Stimulated activated CD8-positive, alpha-beta memory T cell treated with anti-CD3 and anti-CD28 coated beads, Interleukin-7, amount 100 ng/mL, for 24 hours (primary cell): ENCODE results near the gene KIF5A.
"Not testable (repeated sequence)": the region's sequence is repeated elsewhere in the genome, so short reads cannot be mapped to it uniquely, and the experiment has no call there.

Source experiments
- DNase-seq: peaks from one replicate; pipeline ENCODE4 v3.0.0-alpha.2; 2020; ENCODE audit warnings: low read depth

Gene KIF5A

DNA sequence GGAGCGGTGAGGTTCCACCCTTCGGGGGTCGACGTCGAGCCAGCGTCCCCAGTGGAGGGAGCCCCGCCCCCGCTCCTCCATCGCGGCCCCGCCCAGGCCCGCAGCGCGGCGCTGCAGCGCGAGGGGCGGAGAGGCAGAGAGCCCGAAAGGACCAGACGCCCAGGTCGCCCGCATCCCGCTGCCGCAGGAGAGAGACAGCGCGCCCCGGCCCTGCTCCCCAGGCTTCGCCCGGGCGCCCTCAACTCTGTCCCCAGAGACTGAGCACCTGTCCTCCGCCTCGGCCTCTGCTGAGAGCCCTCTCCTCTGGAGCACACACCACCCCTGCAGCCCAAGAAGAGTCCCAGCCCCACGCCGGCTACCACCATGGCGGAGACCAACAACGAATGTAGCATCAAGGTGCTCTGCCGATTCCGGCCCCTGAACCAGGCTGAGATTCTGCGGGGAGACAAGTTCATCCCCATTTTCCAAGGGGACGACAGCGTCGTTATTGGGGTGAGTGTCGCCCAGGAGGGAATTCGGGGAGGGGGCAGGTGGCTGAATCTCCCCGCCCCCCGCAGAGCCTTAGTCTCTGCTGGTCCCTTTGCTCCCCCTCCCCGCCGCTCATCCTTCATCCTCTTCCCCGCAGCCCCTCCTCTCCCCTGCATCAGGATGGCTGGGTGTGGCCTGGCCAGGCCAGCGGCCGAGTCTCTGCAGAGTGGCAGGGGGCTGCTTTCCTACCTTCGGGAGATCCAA is at the start of gene KIF5A:
TSS of gene KIF5A (plus strand) at position 136 of the 732 bp plus-strand sequence. CDS start at position 364, 228 bp downstream.
- DNase-seq: peak; percentile 27

DNA sequence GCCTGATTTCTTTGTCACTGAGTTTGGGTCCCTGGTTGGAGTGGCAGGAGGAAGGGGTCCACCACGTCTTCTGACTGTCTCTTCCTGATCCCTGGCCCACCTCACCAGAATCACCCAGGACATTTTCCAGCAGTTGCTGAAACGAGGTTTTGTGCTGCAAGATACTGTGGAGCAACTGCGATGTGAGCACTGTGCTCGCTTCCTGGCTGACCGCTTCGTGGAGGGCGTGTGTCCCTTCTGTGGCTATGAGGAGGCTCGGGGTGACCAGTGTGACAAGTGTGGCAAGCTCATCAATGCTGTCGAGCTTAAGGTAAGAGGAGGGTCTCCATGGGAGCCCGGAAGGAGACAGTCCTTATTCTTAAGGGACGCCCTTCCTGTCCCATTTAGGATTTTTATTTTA is 49.6 kb upstream of the KIF5A start:
- DNase-seq: no peak

DNA sequence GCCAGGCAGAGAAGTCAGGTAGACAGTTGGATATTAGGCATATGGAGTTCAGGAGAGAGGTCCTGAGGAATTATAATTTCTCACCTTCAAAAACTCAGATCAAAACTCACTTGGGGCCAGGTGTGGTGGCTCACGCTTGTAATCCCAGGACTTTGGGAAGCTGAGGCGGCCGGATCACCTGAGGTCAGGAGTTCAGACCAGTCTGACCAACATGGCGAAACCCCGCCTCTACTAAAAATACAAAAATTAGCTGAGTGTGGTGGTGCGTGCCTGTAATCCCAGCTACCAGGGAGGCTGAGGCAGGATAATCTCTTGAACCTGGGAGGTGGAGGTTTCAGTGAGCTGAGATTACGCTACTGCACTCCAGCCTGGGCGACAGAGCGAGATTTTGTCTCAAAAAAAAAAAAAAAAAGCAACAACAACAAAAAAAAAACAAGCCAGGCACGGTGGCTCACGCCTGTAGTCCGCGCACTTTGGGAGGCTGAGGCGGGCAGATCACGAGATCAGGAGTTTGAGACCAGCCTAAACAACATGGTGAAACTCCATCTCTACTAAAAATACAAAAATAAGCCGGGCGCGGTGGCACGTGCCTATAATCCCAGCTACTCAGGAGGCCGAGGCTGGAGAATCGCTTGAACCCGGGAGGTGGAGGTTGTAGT is 47.4 kb upstream of the KIF5A start:
- not testable (repeated sequence) for DNase-seq

DNA sequence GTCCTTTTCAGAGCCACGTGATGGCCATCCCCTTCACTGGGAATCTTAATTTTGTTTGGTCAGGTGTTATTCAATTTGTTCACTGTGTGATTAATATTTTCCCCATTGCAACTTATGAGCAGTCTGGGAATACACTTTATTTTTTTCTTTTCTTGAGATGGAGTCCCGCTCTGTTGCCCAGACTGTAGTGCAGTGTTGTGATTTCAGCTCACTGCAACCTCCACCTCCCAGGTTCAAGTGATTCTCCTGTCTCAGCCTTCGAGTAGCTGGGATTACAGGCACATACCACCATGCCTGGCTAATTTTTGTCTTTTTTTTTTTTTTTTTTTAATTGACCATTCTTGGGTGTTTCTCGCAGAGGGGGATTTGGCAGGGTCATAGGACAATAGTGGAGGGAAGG is 43.3 kb upstream of the KIF5A start:
- DNase-seq: not testable (repeated sequence)

DNA sequence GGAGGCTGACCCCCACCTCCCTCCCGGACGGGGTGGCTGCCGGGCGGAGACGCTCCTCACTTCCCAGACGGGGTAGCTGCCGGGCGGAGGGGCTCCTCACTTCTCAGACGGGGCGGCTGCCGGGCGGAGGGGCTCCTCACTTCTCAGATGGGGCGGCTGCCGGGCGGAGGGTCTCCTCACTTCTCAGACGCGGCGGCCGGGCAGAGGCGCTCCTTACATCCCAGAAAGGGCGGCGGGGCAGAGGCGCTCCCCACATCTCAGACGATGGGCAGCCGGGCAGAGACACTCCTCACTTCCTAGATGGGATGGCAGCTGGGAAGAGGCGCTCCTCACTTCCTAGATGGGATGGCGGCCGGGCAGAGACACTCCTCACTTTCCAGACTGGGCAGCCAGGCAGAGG is 42.0 kb upstream of the KIF5A start:
- DNase-seq: not testable (repeated sequence)

DNA sequence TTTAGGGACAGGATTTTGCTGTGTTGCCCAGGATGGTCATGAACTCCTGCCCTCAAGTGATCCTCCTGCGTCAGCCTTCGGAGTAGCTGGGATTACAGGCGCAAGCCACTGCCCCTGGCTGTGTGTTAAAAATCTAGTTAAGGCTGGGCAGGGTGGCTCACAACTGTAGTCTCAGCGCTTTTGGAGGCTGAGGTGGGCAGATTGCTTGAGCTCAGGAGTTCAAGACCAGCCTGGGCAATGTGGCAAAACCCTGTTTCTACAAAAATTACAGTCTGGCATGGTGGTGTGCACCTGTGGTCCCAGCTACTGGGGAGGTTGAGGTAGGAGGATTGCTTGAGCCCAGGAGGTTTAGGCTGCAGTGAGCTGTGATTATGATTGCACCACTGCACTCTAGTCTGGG is 38.7 kb upstream of the KIF5A start:
- DNase-seq: no peak

DNA sequence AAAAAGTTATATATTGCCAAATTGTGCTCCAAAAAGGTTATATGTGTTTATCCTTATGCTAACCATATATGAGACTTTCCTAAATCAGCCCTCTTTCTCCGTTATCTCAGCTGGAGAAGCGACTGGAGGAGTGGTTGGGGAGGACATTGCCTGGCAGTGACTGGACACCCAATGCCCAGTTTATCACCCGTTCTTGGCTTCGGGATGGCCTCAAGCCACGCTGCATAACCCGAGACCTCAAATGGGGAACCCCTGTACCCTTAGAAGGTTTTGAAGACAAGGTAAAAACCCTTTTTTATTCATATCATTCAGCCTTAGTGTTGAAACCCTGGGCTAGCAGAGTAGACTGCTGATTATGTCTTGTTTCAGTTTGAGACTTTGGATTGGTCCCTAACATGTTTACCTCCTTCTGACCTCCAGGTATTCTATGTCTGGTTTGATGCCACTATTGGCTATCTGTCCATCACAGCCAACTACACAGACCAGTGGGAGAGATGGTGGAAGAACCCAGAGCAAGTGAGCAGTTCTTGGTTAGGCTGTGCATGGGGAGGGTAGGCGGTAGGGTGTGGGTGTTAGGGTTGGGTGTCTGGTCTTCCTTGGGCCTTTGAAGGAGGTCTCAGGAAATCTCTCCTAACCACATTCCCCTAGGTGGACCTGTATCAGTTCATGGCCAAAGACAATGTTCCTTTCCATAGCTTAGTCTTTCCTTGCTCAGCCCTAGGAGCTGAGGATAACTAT is 38.1 kb upstream of the KIF5A start:
- DNase-seq: no peak

DNA sequence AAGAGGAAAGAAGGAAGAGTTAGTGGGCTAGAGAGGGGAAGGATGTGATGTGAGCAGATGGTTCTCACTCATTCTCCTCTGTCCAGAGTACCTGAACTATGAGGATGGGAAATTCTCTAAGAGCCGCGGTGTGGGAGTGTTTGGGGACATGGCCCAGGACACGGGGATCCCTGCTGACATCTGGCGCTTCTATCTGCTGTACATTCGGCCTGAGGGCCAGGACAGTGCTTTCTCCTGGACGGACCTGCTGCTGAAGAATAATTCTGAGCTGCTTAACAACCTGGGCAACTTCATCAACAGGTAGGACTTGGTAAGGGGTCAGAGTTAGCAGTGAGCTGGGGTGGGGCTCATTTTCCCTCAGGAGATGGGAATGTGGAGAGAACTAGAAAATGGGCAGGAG is 37.2 kb upstream of the KIF5A start:
- no peak for DNase-seq

DNA sequence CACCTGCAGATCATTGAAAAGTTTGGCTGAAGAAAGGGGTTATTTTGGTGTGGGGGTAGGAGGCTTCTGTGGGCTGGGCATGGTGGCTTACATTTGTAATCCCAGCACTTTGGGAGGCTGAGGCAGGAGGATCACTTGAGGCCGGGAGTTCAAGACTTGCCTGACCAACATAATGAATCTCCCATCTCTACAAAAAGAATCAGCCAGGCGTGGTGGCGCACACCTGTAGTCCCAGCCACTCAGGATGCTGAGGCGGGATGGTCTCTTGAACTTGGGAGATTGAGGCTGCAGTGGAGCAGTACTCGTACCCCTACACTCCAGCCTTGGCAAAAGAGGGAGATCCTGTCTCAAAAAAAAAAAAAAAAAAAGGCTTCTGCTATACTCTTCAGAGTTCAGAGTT is 36.6 kb upstream of the KIF5A start:
- DNase-seq: no peak

DNA sequence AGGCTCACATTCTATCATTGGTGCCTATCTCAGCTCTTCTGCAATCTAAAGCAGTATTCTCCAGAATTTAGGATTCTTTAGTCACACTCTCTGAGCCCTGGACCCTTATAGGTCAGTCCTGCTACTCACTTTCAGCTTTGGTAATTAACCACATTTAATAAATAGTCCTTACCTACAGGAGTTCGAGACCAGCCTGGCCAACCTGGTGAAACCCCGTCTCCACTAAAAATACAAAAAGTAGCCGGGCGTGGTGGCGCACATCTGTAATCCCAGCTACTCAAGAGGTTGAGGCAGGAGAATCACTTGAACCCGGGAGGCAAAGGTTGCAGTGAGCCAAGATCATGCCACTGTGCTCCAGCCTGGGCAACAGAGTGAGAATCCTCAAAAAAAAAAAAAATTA is 36.2 kb upstream of the KIF5A start:
- DNase-seq: not testable (repeated sequence)

DNA sequence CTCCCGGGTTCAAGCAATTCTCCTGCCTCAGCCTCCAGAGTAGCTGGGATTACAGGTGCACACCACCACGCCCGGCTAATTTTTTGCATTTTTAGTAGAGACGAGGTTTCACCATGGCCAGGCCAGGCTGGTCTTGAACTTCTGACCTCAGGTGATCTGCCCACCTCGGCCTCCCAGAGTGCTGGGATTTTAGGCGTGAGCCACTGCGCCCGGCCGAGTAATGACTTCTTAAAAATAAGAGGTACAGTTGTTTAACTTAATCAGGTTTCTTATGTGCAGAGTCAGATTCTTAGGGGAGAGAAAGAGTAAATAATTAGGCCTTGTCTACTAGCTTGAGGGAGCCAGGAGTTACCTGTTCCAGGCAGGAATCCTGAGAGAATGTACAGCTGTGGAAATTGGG is 35.6 kb upstream of the KIF5A start:
- not testable (repeated sequence) for DNase-seq

DNA sequence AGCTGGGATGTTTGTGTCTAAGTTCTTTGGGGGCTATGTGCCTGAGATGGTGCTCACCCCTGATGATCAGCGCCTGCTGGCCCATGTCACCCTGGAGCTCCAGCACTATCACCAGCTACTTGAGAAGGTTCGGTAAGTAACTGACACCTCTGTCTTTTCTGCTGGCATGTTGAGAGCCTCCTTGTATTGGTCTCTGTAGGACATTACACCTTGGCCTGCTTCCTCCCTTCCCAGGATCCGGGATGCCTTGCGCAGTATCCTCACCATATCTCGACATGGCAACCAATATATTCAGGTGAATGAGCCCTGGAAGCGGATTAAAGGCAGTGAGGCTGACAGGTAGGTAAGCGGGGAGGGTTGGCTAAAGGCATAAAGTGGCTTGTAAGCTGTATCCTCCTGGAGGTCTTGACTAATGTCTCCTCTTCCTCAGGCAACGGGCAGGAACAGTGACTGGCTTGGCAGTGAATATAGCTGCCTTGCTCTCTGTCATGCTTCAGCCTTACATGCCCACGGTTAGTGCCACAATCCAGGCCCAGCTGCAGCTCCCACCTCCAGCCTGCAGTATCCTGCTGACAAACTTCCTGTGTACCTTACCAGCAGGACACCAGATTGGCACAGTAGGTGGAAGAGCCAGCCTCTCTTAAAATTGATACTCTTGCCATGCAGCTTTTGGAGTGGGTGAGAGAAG is 35.0 kb upstream of the KIF5A start:
- no peak for DNase-seq

DNA sequence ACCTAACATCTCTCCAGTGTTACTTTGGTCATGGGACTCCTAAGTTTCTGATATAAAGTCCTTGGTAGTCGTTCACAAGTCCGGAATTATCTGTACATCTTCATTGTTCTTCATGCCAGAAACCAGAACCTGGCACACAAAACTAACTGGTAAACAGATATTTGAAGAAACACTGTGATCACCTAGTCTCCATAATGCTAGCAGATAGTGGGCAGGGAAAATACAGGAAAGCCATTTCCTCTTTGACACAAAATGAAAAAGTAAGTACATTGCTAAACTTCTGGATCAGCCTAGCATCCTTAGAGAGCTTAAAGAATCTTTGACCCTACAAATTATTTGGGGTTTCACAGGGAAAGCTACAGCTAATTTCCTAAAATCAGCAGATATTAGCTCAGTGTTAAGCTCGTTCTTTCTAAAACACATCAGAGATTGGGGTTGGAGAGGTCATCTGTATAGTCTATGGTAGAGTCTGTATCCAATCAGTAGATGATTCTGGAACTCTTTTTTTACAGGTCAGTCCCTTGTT is 34.4 kb upstream of the KIF5A start:
- no peak for DNase-seq

DNA sequence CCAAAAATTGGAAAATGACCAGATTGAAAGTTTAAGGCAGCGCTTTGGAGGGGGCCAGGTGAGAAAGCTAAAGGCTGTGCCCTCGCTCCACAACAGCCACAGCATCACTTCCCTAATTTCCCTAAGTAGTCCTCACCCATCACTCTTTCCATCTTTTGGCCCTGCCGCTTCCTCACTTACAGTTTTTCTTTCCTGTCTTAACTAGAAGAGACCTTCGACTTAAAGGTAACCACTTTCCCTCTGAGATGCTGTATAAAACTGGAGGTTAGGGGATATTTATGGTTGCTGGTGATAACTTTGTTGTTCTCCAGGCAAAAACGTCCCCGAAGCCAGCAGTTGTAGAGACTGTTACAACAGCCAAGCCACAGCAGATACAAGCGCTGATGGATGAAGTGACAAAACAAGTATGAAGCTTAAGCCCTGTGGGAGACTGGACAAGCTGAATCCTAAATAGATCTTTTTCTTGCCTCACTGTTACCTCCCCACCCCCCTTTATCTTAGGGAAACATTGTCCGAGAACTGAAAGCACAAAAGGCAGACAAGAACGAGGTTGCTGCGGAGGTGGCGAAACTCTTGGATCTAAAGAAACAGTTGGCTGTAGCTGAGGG is 33.8 kb upstream of the KIF5A start:
- no peak for DNase-seq

DNA sequence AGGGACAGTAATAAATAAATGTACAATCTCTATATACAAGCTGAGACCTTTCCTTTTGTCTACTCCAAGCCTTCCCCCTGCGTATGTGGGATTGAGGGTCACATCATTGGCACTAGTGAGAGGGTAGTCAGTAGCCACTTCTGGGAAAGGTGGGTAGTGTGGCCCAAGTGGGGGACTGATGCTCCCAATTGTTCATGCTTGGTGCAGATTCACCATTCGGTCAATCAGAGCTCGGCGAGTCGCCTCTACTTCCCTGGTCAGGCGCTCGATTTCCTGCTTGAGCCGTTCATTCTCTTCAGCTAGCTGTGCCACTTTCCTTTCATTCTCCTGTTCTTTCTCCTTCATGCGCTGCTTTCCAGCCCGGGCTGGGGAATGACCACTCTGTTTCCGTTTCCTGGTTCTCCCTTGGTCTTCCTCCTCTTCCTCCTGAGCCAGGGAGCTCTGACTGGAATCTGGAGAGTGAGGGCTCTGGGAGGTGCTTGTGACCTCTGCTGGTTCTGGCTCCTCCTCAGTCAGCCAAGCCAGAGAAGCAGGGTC is 33.2 kb upstream of the KIF5A start:
- no peak for DNase-seq

DNA sequence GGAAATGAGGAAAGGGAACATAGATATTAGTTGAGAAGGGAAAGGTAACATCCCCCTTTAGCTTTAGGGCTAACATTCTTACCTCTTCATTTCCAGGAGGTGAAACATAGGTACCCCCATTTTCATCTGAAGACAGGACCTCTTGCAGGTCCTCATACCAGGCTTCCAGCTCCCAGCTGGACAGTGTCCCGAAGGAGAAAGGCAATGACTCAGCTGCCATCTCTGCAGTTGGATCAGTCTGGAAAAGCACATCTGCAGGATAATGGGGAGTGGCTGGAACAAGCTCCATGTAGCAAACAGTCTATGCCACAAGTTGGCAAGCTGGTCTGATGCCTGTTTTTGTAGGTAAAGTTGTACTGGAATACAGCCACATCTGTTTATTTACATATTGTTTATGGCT is 32.7 kb upstream of the KIF5A start:
- no peak for DNase-seq

DNA sequence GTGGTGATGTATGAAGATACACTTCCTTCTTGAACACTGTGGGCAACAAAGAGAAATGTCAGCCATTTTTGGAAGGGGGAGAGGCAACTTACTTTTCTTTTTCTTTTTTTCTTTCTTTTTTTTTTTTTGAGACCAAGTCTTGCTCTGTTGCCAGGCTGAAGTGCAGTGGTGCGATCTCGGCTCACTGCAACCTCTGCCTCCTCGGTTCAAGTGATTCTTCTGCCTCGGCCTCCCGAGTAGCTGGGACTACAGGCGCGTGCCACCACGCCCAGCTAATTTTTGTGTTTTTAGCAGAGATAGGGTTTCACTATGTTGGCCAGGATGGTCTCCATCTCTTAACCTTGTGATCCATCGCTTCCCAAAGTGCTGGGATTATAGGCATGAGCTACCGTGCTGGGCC is 32.1 kb upstream of the KIF5A start:
- DNase-seq: not testable (repeated sequence)

DNA sequence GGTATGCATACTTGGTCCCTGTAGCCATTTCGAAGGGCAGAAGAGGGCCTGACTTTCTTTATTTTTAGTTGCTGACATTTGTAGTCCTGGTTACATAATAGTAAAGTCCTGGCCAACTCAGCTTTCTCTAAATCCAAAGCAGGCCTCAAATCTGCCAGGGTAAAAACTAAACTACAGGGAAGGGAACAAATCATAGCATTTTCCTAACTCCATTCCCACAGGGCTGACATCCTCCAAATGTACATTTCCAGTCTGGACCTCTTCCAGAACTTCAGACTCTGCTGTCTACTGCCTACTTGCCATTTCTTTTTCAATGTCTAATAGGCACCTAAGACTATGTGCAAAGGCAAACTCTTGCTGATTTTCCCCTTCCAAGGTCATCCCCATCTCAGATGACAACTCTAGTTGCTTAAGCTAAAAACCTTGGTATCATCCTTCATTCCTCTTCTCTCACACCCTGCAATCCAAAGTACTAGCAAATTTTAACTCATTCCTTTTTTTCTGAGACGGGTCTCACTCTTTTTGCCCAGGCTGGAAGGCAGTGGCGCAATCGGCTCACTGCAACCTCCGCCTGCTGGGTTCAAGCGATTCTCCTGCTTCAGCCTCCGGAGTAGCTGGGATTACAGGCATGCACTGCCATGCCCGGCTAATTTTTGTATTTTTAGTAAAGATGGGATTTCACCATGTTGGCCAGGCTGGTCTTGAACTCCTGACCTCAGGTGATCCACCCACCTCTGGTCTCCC is 31.5 kb upstream of the KIF5A start:
- no peak for DNase-seq

DNA sequence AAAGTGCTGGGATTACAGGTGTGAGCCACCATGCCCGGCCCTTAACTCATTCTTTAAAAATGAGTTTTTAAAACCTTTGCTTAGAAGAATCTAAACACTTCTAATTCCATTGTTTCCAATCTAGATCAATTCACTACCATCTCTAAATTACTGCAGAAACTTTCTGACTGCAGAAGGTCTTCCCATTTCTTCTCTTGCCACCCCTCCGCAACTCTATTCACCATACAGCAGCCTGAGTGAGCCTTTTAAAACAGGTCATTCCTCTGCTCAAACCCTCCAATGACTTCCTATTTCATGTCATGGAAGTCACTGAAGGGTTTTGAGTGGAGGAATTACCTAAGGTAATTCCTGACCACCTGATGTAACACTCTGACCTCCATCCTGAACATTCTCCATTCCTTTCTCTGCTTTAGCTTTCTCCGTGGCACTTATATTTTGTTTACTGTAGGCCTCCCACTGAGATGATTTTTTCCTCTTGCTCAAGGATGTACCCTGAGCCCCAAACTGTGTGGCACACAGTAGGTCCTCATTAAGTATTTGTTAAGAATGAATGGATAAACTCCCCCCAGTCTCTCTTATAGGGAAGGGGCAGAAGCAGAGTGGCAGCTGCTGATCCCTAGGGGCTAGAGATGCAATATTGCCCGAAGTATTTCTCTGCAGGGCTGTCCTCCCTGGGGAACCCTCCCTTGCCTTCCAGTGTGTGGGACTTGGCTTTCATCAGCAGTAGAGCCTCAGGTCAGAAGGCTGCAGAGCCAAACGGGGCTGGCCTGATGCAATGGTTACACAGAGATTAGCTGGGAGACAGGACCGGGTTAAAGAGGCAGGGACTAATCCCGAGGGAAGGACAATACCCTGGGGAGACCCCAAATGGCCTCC is 30.7 kb upstream of the KIF5A start:
- DNase-seq: no peak

DNA sequence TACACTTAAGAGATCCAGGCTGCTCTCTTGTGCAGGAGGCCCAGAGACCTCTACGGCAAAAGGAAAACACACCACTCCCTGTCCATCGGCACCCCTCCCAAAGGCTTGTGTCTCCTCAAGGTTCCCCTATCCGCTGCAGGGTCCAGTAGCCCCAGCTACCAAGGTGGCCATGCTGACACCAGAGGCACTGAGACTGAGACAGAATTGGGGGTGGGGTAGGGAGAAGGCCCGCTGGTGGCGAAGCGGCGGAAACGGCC is 30.1 kb upstream of the KIF5A start:
- DNase-seq: no peak
